Measurements from ENCODE around the gene ARHGAP5. TPM values are rescaled to one million over a fixed set of nuclear protein-coding genes. Genes with fewer than 3 reads are reported as not detected.

Gene ARHGAP5
- total and polyA plus RNA-seq, 2 experiments from 2014 or later: 22.1 to 72.6 TPM

DNA sequence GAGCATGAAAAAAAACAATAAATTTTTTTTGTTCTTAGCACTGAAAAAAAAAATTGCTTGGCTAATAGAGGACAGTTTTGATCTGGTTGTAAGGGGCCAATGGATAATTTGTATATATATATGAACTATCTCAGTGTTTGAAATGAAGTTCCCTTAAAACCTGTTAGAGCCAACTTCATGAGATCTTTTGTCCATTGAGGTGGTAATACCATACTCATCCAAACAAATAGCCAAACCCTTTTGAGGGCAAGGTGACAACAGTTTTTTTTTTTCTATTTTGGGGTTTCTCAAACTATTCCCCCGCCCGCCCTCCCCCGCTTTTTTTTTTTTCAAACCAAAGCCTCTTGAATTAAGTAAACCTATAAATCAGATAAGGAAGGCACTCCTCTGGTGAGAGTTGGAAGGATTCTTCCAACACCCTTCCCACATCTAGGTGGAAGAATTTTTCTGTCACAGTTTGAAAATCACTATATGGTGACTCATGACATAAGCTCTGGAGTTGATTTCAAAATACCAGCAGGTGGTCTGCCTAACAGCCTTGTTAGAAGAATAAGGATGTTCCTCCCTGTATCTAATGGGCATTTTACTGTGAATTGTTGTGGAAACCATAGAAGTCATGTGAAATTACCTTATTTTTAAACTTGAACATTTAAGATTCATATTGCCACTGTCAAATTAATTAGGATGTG is 10.2 kb downstream of the ARHGAP5 start:
- ATAC-seq: peak; percentile 59

More for the DNA sequence above, 10.2 kb downstream of the ARHGAP5 start:
- Mint-ChIP-seq H3K27me3 (ENCODE audit: insufficient read depth, low read depth, poor library complexity) (no peaks in the 10 kb centered on the region), H3K9me3 (no peaks in the 10 kb centered on the region), H3K27ac (peak overlapping the region; percentile 32; the same call in 1 of the 2 replicates), H3K36me3 (ENCODE audit: low read depth) (peaks cover 19% of the 10 kb centered on the region; the same call in 2 of the 3 replicates), H3K4me3 (no peak overlapping the region), H3K4me1 (peaks cover 32% of the 10 kb centered on the region)
- Histone ChIP-seq H3K79me2 (replicated peaks; ENCODE audit: insufficient read depth) (peaks cover 79% of the 10 kb centered on the region), H3K4me1 (ENCODE audit: insufficient read depth) (peaks cover 22% of the 10 kb centered on the region), H3K4me3 (no peak overlapping the region), H3K27ac (ENCODE audit: low read depth) (no peak overlapping the region), H3K36me3 (ENCODE audit: insufficient read depth) (no peaks in the 10 kb centered on the region; the same call in 1 of the 2 replicates), H3F3A (replicated peaks; ENCODE audit: low read depth) (no peaks in the 10 kb centered on the region), H2AFZ (no peak overlapping the region), H3K9me2 (ENCODE audit: insufficient read depth) (no peaks in the 10 kb centered on the region), H3K4me2 (no peak overlapping the region), H4K20me1 (replicated peaks; ENCODE audit: insufficient read depth) (peaks cover 7% of the 10 kb centered on the region), H3K27me3 (ENCODE audit: insufficient read depth) (no peaks in the 10 kb centered on the region)
- DNase-seq (ENCODE audit: low spot score): peak; percentile 73
- TF ChIP-seq, protein P1, sequence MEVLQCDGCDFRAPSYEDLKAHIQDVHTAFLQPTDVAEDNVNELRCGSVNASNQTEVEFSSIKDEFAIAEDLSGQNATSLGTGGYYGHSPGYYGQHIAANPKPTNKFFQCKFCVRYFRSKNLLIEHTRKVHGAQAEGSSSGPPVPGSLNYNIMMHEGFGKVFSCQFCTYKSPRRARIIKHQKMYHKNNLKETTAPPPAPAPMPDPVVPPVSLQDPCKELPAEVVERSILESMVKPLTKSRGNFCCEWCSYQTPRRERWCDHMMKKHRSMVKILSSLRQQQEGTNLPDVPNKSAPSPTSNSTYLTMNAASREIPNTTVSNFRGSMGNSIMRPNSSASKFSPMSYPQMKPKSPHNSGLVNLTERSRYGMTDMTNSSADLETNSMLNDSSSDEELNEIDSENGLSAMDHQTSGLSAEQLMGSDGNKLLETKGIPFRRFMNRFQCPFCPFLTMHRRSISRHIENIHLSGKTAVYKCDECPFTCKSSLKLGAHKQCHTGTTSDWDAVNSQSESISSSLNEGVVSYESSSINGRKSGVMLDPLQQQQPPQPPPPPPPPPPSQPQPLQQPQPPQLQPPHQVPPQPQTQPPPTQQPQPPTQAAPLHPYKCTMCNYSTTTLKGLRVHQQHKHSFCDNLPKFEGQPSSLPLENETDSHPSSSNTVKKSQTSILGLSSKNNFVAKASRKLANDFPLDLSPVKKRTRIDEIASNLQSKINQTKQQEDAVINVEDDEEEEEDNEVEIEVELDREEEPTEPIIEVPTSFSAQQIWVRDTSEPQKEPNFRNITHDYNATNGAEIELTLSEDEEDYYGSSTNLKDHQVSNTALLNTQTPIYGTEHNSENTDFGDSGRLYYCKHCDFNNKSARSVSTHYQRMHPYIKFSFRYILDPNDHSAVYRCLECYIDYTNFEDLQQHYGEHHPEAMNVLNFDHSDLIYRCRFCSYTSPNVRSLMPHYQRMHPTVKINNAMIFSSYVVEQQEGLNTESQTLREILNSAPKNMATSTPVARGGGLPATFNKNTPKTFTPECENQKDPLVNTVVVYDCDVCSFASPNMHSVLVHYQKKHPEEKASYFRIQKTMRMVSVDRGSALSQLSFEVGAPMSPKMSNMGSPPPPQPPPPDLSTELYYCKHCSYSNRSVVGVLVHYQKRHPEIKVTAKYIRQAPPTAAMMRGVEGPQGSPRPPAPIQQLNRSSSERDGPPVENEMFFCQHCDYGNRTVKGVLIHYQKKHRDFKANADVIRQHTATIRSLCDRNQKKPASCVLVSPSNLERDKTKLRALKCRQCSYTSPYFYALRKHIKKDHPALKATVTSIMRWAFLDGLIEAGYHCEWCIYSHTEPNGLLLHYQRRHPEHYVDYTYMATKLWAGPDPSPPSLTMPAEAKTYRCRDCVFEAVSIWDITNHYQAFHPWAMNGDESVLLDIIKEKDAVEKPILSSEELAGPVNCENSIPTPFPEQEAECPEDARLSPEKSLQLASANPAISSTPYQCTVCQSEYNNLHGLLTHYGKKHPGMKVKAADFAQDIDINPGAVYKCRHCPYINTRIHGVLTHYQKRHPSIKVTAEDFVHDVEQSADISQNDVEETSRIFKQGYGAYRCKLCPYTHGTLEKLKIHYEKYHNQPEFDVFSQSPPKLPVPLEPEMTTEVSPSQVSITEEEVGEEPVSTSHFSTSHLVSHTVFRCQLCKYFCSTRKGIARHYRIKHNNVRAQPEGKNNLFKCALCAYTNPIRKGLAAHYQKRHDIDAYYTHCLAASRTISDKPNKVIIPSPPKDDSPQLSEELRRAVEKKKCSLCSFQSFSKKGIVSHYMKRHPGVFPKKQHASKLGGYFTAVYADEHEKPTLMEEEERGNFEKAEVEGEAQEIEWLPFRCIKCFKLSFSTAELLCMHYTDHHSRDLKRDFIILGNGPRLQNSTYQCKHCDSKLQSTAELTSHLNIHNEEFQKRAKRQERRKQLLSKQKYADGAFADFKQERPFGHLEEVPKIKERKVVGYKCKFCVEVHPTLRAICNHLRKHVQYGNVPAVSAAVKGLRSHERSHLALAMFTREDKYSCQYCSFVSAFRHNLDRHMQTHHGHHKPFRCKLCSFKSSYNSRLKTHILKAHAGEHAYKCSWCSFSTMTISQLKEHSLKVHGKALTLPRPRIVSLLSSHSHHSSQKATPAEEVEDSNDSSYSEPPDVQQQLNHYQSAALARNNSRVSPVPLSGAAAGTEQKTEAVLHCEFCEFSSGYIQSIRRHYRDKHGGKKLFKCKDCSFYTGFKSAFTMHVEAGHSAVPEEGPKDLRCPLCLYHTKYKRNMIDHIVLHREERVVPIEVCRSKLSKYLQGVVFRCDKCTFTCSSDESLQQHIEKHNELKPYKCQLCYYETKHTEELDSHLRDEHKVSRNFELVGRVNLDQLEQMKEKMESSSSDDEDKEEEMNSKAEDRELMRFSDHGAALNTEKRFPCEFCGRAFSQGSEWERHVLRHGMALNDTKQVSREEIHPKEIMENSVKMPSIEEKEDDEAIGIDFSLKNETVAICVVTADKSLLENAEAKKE (CRISPR knock-in tag; IDR thresholded peaks at IDR 0.05): 0 out of 2 replicates have a peak, but pooled peaks have one; percentile 24
- TF ChIP-seq EZH2phosphoT487 (IDR thresholded peaks at IDR 0.05; ENCODE audit: unreplicated experiment) (no peak), CREB1 (CRISPR knock-in tag; IDR thresholded peaks at IDR 0.05; ENCODE audit: low read depth) (peak; percentile 36; the same call in 1 of the 2 replicates), NANOG (IDR thresholded peaks at IDR 0.05; ENCODE audit: borderline replicate concordance) (no peak)
